Colonic mucosa (tissue), 4 donors: ENCODE results near the gene FAM32A. TPM values are rescaled to one million over a fixed set of nuclear protein-coding genes. Genes with fewer than 3 reads are reported as not detected.

Experiments used
- DNase-seq: peaks from one replicate; pipeline ENCODE4 v3.0.0-alpha.2; 2020
- H3K27ac ChIP-seq: fragments of 200-600 bp; one replicate; pipeline ENCODE4 v1.8.0; 2021
- H3K27me3 ChIP-seq: fragments of 200-600 bp; one replicate; pipeline ENCODE4 v1.8.0; 2021
- H3K36me3 ChIP-seq: fragments of 200-600 bp; one replicate; pipeline ENCODE4 v1.8.0; 2021
- H3K4me1 ChIP-seq: fragments of 200-600 bp; one replicate; pipeline ENCODE4 v1.8.0; 2021; ENCODE audit warnings: mild to moderate bottlenecking
- H3K4me3 ChIP-seq: fragments of 200-600 bp; one replicate; pipeline ENCODE4 v1.8.0; 2021
- H3K9ac ChIP-seq, 2 donors: one replicate each; pipeline ENCODE4 v1.7.0; 2013; ENCODE audit warnings: control low read depth in 2 of 2, low read depth in 2 of 2, low read length in 2 of 2
- H3K9me3 ChIP-seq: fragments of 200-600 bp; one replicate; pipeline ENCODE4 v1.8.0; 2021
- CTCF ChIP-seq: fragments of 200-600 bp; IDR thresholded peaks from one replicate; pipeline ENCODE4 v1.8.0; 2022; ENCODE audit warnings: antibody characterized with exemption, mild to moderate bottlenecking
- intact Hi-C: fragments of 100-400 bp; cut with DNase I; formaldehyde crosslinking; loops from one replicate; pipeline ENCODE4 v1.14.1; 2022
- total RNA-seq, 2 donors: library from RNA; stranded (reverse); fragmentation: NEBNext Ultra II Directional in 1 of 2; extraction: Animal tissue kit (Norgen Biotek cat#: 25700) in 1 of 2; gene quantifications; one replicate each; pipeline ENCODE4 v1.2.1, GENCODE V29; 2021
- donor health status: healthy.
- donor health status: DM: no; HTN: no; CAD: no.
- donor health status: DM: no; HTN: no; CAD: no.

The FAM32A gene
- total RNA-seq, 2 donors from 2014 or later: 76.9 to 78.3 TPM

DNA sequence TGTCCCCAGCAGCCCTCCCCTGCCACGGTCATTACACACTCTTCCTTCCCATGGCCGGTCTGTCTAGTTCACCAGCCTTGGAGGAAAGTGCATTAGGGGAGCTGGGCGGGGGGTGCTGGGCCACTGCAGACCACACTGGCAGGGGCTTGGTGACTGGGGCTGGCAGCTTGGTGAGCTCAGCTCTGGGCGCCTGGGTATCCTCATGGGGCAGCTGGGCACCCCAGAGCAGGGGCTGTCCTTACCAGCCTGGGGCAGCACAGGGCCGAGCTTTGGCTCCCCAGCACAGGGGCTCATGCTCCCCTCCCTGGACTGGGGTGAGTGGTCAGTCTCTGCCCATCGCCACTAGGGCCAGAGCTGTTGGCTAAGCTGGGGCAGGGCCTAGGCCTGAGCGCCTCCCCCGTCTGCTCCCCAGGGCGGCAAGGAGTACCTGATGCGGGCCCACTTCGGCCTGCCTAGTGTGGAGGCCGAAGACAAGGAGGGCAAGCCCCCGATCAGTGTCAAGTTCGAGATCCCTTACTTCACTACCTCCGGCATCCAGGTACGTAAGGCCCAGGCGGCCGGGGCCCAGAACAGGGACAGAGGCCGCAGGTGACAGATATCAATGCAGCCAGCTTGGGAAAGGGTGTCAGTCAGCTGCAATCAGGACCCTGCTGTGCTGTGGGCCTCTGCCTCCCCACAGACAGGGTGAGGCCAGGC lies 48.0 kb downstream of the FAM32A start:
- no peak overlapping the region for H3K27ac ChIP-seq
- intact Hi-C loops: no loop called here
- H3K27me3 ChIP-seq: no peaks in the 10 kb centered on the region
- H3K9ac ChIP-seq: no peak overlapping the region
- no peaks in the 10 kb centered on the region for H3K4me1 ChIP-seq
- H3K9me3 ChIP-seq: no peaks in the 10 kb centered on the region
- peaks cover 6% of the 10 kb centered on the region for H3K36me3 ChIP-seq
- TF ChIP-seq CTCF: no peak
- no peak overlapping the region for H3K4me3 ChIP-seq
- DNase-seq: no peak

DNA sequence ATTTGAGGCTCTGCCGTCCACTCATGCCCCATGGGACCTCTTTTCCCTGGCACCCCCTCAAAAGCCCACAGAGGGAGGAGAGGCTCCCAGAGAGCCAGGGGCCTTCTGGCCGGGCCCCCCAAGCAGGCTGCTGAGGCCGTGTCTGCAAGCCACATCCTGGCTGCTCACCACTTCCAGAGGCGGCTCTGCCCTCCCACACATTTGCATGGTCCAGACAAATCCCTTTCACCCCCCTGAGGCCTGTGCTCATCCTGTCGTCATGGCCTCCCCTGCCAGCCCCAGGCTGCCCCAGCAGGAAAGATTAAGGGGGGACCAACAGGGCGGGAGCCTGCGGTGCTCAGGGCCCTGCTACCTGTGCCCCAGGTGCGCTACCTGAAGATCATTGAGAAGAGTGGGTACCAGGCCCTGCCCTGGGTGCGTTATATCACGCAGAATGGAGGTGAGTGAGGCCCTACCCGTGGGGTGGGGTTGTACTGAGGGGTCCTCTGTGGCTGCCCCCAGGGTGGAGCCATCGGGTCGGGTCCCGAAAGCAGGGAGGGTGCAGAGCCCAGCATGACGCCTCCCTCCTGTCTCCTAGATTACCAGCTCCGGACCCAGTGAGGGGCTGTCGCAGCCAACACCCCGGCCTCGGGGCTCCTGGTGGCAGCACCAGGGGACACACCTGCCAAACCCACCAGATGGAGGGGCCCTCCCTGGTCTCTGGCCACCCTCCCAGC lies 48.8 kb downstream of the FAM32A start:
- H3K4me3 ChIP-seq: no peak overlapping the region
- H3K27me3 ChIP-seq: no peaks in the 10 kb centered on the region
- H3K9me3 ChIP-seq: no peaks in the 10 kb centered on the region
- H3K4me1 ChIP-seq: no peaks in the 10 kb centered on the region
- H3K9ac ChIP-seq: no peak overlapping the region
- H3K27ac ChIP-seq: no peak overlapping the region
- no peak for TF ChIP-seq CTCF
- H3K36me3 ChIP-seq: peaks cover 6% of the 10 kb centered on the region
- intact Hi-C loops: no loop called here
- no peak for DNase-seq

DNA sequence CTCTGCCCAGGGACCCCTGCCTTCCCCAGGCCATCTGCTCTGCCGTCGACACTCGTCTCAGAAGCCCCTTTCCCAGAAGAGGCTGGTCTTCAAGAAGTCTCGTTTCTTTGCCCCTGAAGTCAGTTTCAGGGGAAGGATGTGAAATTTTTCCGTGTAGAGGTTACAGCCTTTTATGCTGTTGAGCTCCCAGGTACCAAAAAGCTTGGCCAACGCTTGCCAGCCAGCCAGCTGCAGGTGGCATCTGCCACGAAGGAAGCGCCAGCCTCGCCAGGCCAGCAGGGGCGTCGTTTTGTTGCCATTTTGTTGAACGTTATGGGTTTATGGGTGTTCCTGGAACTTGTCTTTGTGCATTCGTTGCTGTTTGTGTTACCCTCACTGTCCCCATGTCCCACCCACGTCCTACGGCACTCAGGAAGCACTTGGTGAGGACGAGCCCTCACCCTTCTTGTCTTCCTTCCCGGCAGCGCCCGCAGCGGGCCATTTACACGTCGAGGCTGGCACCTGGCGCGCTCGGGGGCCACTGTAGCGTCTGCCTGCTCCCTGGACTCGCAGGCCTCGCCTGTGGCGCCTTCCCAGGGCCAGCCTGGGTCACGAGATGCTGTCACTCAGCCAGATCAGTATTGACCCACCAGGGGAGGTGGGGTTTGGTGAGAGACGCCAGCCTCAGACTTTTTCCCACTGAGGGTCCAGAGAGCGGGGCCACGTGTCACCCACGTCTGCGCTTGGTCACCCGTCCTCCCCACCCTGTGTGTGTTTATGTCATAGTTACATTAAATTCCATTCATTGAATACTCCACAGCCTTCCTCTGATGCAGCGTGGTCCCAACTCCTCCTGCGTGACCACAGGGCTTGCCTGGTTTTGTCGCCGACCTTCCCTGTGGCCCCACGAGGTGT lies 49.6 kb downstream of the FAM32A start:
- TF ChIP-seq CTCF: no peak
- no peaks in the 10 kb centered on the region for H3K36me3 ChIP-seq
- H3K27ac ChIP-seq: no peak overlapping the region
- H3K9me3 ChIP-seq: no peaks in the 10 kb centered on the region
- H3K9ac ChIP-seq: no peak overlapping the region
- H3K27me3 ChIP-seq: no peaks in the 10 kb centered on the region
- DNase-seq: no peak
- intact Hi-C loops: no loop called here
- no peak overlapping the region for H3K4me3 ChIP-seq
- H3K4me1 ChIP-seq: no peaks in the 10 kb centered on the region

GRCh38 chr19:16235811-16236652 lies 50.8 kb downstream of the FAM32A start:
- no peak for TF ChIP-seq CTCF
- no peak overlapping the region for H3K4me3 ChIP-seq
- no peaks in the 10 kb centered on the region for H3K27me3 ChIP-seq
- intact Hi-C loops: no loop called here
- no peaks in the 10 kb centered on the region for H3K36me3 ChIP-seq
- no peaks in the 10 kb centered on the region for H3K9me3 ChIP-seq
- H3K4me1 ChIP-seq: no peaks in the 10 kb centered on the region
- H3K9ac ChIP-seq: no peak overlapping the region
- H3K27ac ChIP-seq: no peak overlapping the region
- no peak for DNase-seq

Other genes starting within 250 kb of the FAM32A start
- not detected for gene OR10H4, start 236.4 kb upstream of the FAM32A start, total RNA-seq
- 100 to 1,000 TPM; 261 to 388 TPM for gene TPM4, start 108.9 kb upstream of the FAM32A start, total RNA-seq
- 100 to 1,000 TPM; 127 to 145 TPM for gene RAB8A, start 73.5 kb upstream of the FAM32A start, total RNA-seq
- gene HSH2D, start 41.7 kb upstream of the FAM32A start, total RNA-seq: 10 to 100 TPM; 13.5 to 14.0 TPM
- not detected for gene CIB3, start 11.9 kb upstream of the FAM32A start, total RNA-seq
- 10 to 100 TPM; 20.0 to 24.4 TPM for gene AP1M1, start 12.5 kb downstream of the FAM32A start, total RNA-seq
- 10 to 100 TPM; 12.9 to 18.7 TPM for gene KLF2, start 139.4 kb downstream of the FAM32A start, total RNA-seq